H1 (cell line): ENCODE data around the gene ARL6IP4. TPM values are rescaled to one million over a fixed set of nuclear protein-coding genes. Genes with fewer than 3 reads are reported as not detected.

Experiments
- ASH2L ChIP-seq: fragments of 200-600, 300-600 bp; sonication (generic); IDR thresholded peaks from one replicate; pipeline ENCODE4 v1.7.1; 2017; ENCODE audit warnings: low read length
- CBX8 ChIP-seq: fragments of 300-800, 300-1000 bp; sonication (generic); IDR thresholded peaks from 2 replicates; pipeline ENCODE4 v1.7.1; 2016; ENCODE audit warnings: low read depth, low read length, borderline replicate concordance
- CEBPB ChIP-seq: IDR thresholded peaks from 2 replicates; pipeline ENCODE4 v1.6.1; 2012; ENCODE audit warnings: low read depth, low read length
- EZH2 ChIP-seq: fragments of 200-600 bp; sonication (generic); IDR thresholded peaks from 2 replicates; pipeline ENCODE4 v1.7.1; 2012; ENCODE audit warnings: low read depth, mild to moderate bottlenecking, moderate library complexity, low read length, inconsistent platforms; ENCODE audit not compliant: severe bottlenecking
- KDM5A ChIP-seq: fragments of 200-600 bp; IDR thresholded peaks from 2 replicates; pipeline ENCODE4 v1.7.1; 2012; ENCODE audit warnings: mild to moderate bottlenecking, low read length, inconsistent platforms, mixed read lengths
- MAFK ChIP-seq: IDR thresholded peaks from 2 replicates; pipeline ENCODE4 v1.6.1; 2012; ENCODE audit warnings: low read depth, mild to moderate bottlenecking, improper control_type of control experiment, low read length
- SP2 ChIP-seq: IDR thresholded peaks from 2 replicates; pipeline ENCODE4 v1.6.1; 2012; ENCODE audit warnings: mild to moderate bottlenecking, low read length, inconsistent platforms
- TAF1 ChIP-seq: IDR thresholded peaks from 2 replicates; pipeline ENCODE4 v1.6.1; 2011; ENCODE audit warnings: mild to moderate bottlenecking, low read depth, low read length
- TCF12 ChIP-seq: IDR thresholded peaks from 2 replicates; pipeline ENCODE4 v1.6.1; 2011; ENCODE audit warnings: low read depth, mild to moderate bottlenecking, low read length
- polyA plus RNA-seq, 7 experiments: library from polyadenylated mRNA; depleted of rRNA in 3 of 7; stranded (reverse) in 5 of 7; unstranded in 2 of 7; fragments of >200 nt in 5 of 7; fragments of 200-250 nt in 2 of 7; gene quantifications; 1 replicate in 5 of 7; 2 replicates in 1 of 7; 4 replicates in 1 of 7; pipeline versions ENCODE4 v1.2.1 to v1.2.3, GENCODE V29; 2011 to 2013; ENCODE audit warnings: missing spikeins in 2 of 7, mixed read lengths in 2 of 7
- total RNA-seq: library from RNA; stranded (reverse); fragmentation: NEBNext Ultra II Directional; extraction: Animal tissue kit (Norgen Biotek cat#: 25700); gene quantifications from 2 replicates; pipeline ENCODE4 v1.2.1, GENCODE V29; 2021

ARL6IP4 gene
- total and polyA plus RNA-seq, 2 of the 8 experiments (the other 6 are each of a cell fraction or from before 2014, with no cell fraction given), result 76.4 to 109 TPM

DNA sequence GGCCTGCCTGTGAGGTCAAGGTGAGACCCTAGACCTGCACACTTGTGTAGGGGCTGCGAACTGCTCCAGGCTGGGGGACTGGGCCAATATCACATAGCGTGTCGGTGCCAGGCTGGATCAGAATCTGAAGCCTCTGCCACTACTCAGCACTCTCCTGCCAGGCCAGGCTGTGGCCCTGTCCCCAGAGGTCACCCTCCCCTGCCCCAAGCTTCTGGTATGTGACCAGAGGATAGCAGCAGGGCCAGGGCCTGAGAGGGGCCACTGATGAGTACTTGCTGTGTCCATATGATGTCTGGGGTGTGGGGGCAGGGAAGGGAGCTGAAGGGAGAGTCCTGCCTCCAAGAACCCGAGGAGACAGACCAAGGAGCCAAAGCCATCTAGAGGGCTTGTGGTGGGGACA, 17.8 kb downstream of the ARL6IP4 start (continued):
- no peak for TF ChIP-seq EZH2
- no peak for TF ChIP-seq CBX8
- no peak for TF ChIP-seq TAF1
- no peak for TF ChIP-seq ASH2L
- TF ChIP-seq TCF12, result no peak
- no peak for TF ChIP-seq SP2
- no peak for TF ChIP-seq CEBPB
- TF ChIP-seq KDM5A, result no peak
- no peak for TF ChIP-seq MAFK
